Loucy (cell line): ENCODE results near the gene TTBK2.

Experiments
- H2AFZ ChIP-seq: fragments of 200-600 bp; sonication (generic); 2 replicates; pipeline ENCODE4 v1.6.0; 2016; ENCODE audit warnings: antibody characterized with exemption, mild to moderate bottlenecking, low read length, moderate library complexity
- H3F3A ChIP-seq: fragments of 200-600 bp; 2 replicates; pipeline ENCODE4 v1.6.0; 2016; ENCODE audit warnings: antibody characterized with exemption, low read depth, mild to moderate bottlenecking
- H3K27me3 ChIP-seq: fragments of 200-600 bp; sonication (generic); 2 replicates; pipeline ENCODE4 v1.6.1; 2014; ENCODE audit warnings: low read length, mild to moderate bottlenecking; ENCODE audit not compliant: insufficient read depth, poor library complexity, severe bottlenecking
- H3K36me3 ChIP-seq: fragments of 200-600 bp; sonication (generic); 2 replicates; pipeline ENCODE4 v1.6.1; 2016; ENCODE audit warnings: low read length; ENCODE audit not compliant: insufficient read depth
- H3K4me1 ChIP-seq: fragments of 200-600 bp; sonication (generic); 2 replicates; pipeline ENCODE4 v1.5.1; 2014; ENCODE audit warnings: low read length, mild to moderate bottlenecking; ENCODE audit not compliant: insufficient read depth, poor library complexity, severe bottlenecking
- H3K4me2 ChIP-seq: fragments of 200-600 bp; sonication (generic); 2 replicates; pipeline ENCODE4 v1.6.0; 2014; ENCODE audit warnings: antibody characterized with exemption, low read length, low read depth, mild to moderate bottlenecking; ENCODE audit not compliant: poor library complexity, severe bottlenecking
- H3K4me3 ChIP-seq: fragments of 200-600 bp; sonication (generic); 2 replicates; pipeline ENCODE4 v1.5.1; 2014; ENCODE audit warnings: low read length, mild to moderate bottlenecking, mixed read lengths; ENCODE audit not compliant: poor library complexity, severe bottlenecking
- H3K79me2 ChIP-seq: fragments of 200-600 bp; sonication (generic); 2 replicates; pipeline ENCODE4 v1.6.1; 2014; ENCODE audit warnings: low read length; ENCODE audit not compliant: insufficient read depth
- H3K9ac ChIP-seq: fragments of 200-600 bp; sonication (generic); 2 replicates; pipeline ENCODE4 v1.6.0; 2014; ENCODE audit warnings: mild to moderate bottlenecking, low read depth, low read length, moderate library complexity; ENCODE audit not compliant: poor library complexity, severe bottlenecking
- H3K9me2 ChIP-seq: fragments of 200-600 bp; sonication (generic); replicated peaks from 2 replicates; pipeline ENCODE4 v1.6.1; 2016; ENCODE audit warnings: low read depth, low read length, mixed read lengths
- H3K9me3 ChIP-seq: fragments of 200-600 bp; sonication (generic); 2 replicates; pipeline ENCODE4 v1.6.1; 2014; ENCODE audit warnings: mild to moderate bottlenecking, antibody characterized with exemption, low read length, low read depth; ENCODE audit not compliant: insufficient read depth
- H4K20me1 ChIP-seq: fragments of 200-600 bp; sonication (generic); 2 replicates; pipeline ENCODE4 v1.6.0; 2014; ENCODE audit warnings: antibody characterized with exemption, low read length, mild to moderate bottlenecking; ENCODE audit not compliant: insufficient read depth, poor library complexity, severe bottlenecking
- CTCF ChIP-seq: fragments of 200-600 bp; sonication (generic); conservative IDR thresholded peaks from 2 replicates; pipeline ENCODE4 v1.5.1; 2014; ENCODE audit warnings: mild to moderate bottlenecking, antibody characterized with exemption, low read length
- EZH2phosphoT487 ChIP-seq: fragments of 200-600 bp; IDR thresholded peaks from 2 replicates; pipeline ENCODE4 v1.6.1; 2018; ENCODE audit warnings: antibody characterized with exemption, mild to moderate bottlenecking, moderate library complexity, borderline replicate concordance

TTBK2 gene

GRCh38 chr15:42931702-42932486, 11.3 kb upstream of the TTBK2 start:
- no peaks in the 10 kb centered on the region for H3K9me2 ChIP-seq
- H3K4me2 ChIP-seq = no peak overlapping the region

GRCh38 chr15:42929306-42929848, 8.8 kb upstream of the TTBK2 start:
- Histone ChIP-seq H3K9me2 (no peaks in the 10 kb centered on the region), H3K9me3 (no peaks in the 10 kb centered on the region), H3F3A (no peaks in the 10 kb centered on the region), H3K4me1 (peaks cover 4% of the 10 kb centered on the region), H3K27me3 (no peaks in the 10 kb centered on the region), H4K20me1 (no peaks in the 10 kb centered on the region), H2AFZ (no peak overlapping the region), H3K9ac (no peak overlapping the region), H3K79me2 (no peaks in the 10 kb centered on the region), H3K4me2 (no peak overlapping the region), H3K36me3 (no peaks in the 10 kb centered on the region), H3K4me3 (no peak overlapping the region)
- TF ChIP-seq EZH2phosphoT487 = no peak
- no peak for TF ChIP-seq CTCF

More at GRCh38 chr15:42931702-42932486, 11.3 kb upstream of the TTBK2 start:
- no peaks in the 10 kb centered on the region for H3K9me3 ChIP-seq
- TF ChIP-seq EZH2phosphoT487 = no peak
- no peak for TF ChIP-seq CTCF
- no peaks in the 10 kb centered on the region for H3K79me2 ChIP-seq
- peaks cover 4% of the 10 kb centered on the region for H3K4me1 ChIP-seq
- no peaks in the 10 kb centered on the region for H3K36me3 ChIP-seq
- no peak overlapping the region for H3K9ac ChIP-seq
- H3K4me3 ChIP-seq = no peak overlapping the region
- H3F3A ChIP-seq = no peaks in the 10 kb centered on the region
- no peaks in the 10 kb centered on the region for H4K20me1 ChIP-seq
- no peak overlapping the region for H2AFZ ChIP-seq
- no peaks in the 10 kb centered on the region for H3K27me3 ChIP-seq

- Histone ChIP-seq H3K9me3 (no peaks in the 10 kb centered on the region), H3K4me1 (peaks cover 31% of the 10 kb centered on the region), H2AFZ (peak overlapping the region; percentile 100), H3F3A (0 out of 2 replicates have a peak, but pooled peaks cover 4% of the 10 kb centered on the region), H3K9ac (peak overlapping the region; percentile 64), H4K20me1 (peaks cover 32% of the 10 kb centered on the region), H3K79me2 (peaks cover 39% of the 10 kb centered on the region), H3K27me3 (no peaks in the 10 kb centered on the region), H3K4me3 (peak overlapping the region; percentile 88), H3K36me3 (no peaks in the 10 kb centered on the region), H3K9me2 (no peaks in the 10 kb centered on the region), H3K4me2 (peak overlapping the region; percentile 94)
- TF ChIP-seq EZH2phosphoT487 = no peak
- TF ChIP-seq CTCF = no peak
Observed at GRCh38 chr15:42921342-42921731, 759 bp upstream of the TTBK2 start.
